SK-N-MC (cell line): ENCODE measurements around the gene KCNK15.

ENCODE experiments used
- EZH2 ChIP-seq: fragments of 200-600 bp; sonication (generic); IDR thresholded peaks from one replicate; pipeline ENCODE4 v1.6.1; 2017; ENCODE audit warnings: antibody characterized with exemption
- FOXP2 ChIP-seq: optimal IDR thresholded peaks from 2 replicates; pipeline ENCODE3; 2011; ENCODE audit warnings: mild to moderate bottlenecking, moderate library complexity; ENCODE audit not compliant: insufficient read depth; ENCODE audit errors: extremely low read length, control extremely low read depth
- POLR2AphosphoS5 ChIP-seq: IDR thresholded peaks from 2 replicates; pipeline ENCODE4 v1.6.1; 2012; ENCODE audit warnings: mild to moderate bottlenecking, low read depth, low read length, borderline replicate concordance

DNA sequence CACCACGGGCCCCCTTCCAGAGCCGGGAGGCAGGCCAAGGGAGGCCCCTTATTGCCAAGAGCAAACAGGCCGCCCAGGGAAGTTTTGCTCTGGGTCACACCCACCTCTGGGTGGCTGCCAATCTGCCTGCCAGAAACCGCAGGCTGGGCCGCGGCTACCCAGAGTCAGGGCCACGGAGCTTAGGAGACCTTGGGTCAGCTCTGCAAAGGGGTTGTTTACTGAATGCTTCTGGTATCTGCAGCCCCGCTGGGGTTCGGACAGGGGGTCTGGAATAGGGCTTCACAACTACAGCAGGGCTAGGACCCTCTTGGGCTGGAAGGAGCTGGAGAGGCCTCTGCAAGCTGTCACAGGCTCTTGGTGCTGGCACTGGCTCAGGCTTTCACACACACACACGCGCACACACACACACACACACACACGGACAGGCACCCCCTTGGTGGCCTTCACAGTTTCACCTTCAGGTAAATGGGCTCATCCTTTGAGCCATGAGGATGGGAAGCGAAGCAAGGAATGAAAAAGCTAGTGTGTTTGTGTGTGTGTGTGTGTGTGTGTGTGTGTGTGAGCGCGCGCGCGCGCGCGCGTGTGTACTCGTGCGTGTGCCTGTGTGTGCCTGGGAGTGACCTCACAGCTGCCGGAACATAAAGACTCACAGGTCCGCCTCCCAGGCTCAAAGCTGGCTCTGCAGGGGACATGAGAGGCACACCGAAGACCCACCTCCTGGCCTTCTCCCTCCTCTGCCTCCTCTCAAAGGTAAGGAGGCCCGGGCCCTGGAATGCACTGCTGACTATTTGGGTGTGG is 30.8 kb upstream of the KCNK15 start, which contains the start of gene CCN5:
- TF ChIP-seq EZH2 (no peak), POLR2AphosphoS5 (no peak), FOXP2 (no peak)
